SU-DHL-6 (cell line): ENCODE data around the gene CCDC157.
"Not testable (repeated sequence)": the region's sequence is repeated elsewhere in the genome, so short reads cannot be mapped to it uniquely, and the experiment has no call there.

ENCODE experiments used
- H2AFZ ChIP-seq: fragments of 200-600 bp; sonication (generic); 2 replicates; pipeline ENCODE4 v1.6.1; 2014; ENCODE audit warnings: low read depth, mild to moderate bottlenecking, moderate library complexity, mixed read lengths, antibody characterized with exemption, low read length; ENCODE audit not compliant: severe bottlenecking
- H3F3A ChIP-seq: fragments of 200-600 bp; shearing (Covaris generic); 2 replicates; pipeline ENCODE4 v1.6.0; 2016; ENCODE audit warnings: antibody characterized with exemption, mild to moderate bottlenecking; ENCODE audit not compliant: insufficient read depth
- H3K27ac ChIP-seq: fragments of 200-600 bp; sonication (generic); 2 replicates; pipeline ENCODE4 v1.5.1; 2016; ENCODE audit warnings: low read depth, mild to moderate bottlenecking, low read length, moderate library complexity, mixed read lengths
- H3K27me3 ChIP-seq: fragments of 200-600 bp; sonication (generic), shearing (Covaris generic); 2 replicates; pipeline ENCODE4 v1.6.0; 2014; ENCODE audit warnings: mild to moderate bottlenecking, low read length
- H3K36me3 ChIP-seq: fragments of 200-600 bp; sonication (generic); 2 replicates; pipeline ENCODE4 v1.6.1; 2014; ENCODE audit warnings: mild to moderate bottlenecking, low read length, mixed read lengths
- H3K4me2 ChIP-seq: fragments of 300-600, 200-600 bp; shearing (Covaris generic), sonication (generic); 2 replicates; pipeline ENCODE4 v1.6.0; 2014; ENCODE audit warnings: low read length, low read depth, mild to moderate bottlenecking; ENCODE audit not compliant: poor library complexity, severe bottlenecking
- H3K4me3 ChIP-seq: fragments of 200-600 bp; sonication (generic); 2 replicates; pipeline ENCODE4 v1.5.1; 2014; ENCODE audit warnings: antibody characterized with exemption, low read length, mild to moderate bottlenecking, mixed read lengths; ENCODE audit not compliant: insufficient read depth, poor library complexity, severe bottlenecking
- H3K79me2 ChIP-seq: fragments of 200-600 bp; sonication (generic); 2 replicates; pipeline ENCODE4 v1.6.1; 2014; ENCODE audit warnings: mild to moderate bottlenecking, low read length, moderate library complexity; ENCODE audit not compliant: insufficient read depth
- H3K9ac ChIP-seq: fragments of 200-600 bp; sonication (generic); 2 replicates; pipeline ENCODE4 v1.7.0; 2014; ENCODE audit warnings: mild to moderate bottlenecking, low read length
- H3K9me2 ChIP-seq: fragments of 200-600 bp; sonication (generic); replicated peaks from 2 replicates; pipeline ENCODE4 v1.6.1; 2014; ENCODE audit warnings: low read length; ENCODE audit not compliant: insufficient read depth
- H3K9me3 ChIP-seq: fragments of 200-600 bp; sonication (generic); 2 replicates; pipeline ENCODE4 v1.6.1; 2014; ENCODE audit warnings: low read length, mixed read lengths; ENCODE audit not compliant: insufficient read depth
- H4K20me1 ChIP-seq: fragments of 200-600 bp; sonication (generic); 2 replicates; pipeline ENCODE4 v1.6.1; 2014; ENCODE audit warnings: low read depth, mild to moderate bottlenecking, antibody characterized with exemption, low read length, moderate library complexity, mixed read lengths
- CTCF ChIP-seq: fragments of 200-600 bp; sonication (generic); IDR thresholded peaks from one replicate; pipeline ENCODE4 v1.5.1; 2017; ENCODE audit warnings: antibody characterized with exemption, mild to moderate bottlenecking, low read length, moderate library complexity; ENCODE audit not compliant: insufficient read depth, poor library complexity, severe bottlenecking
- EZH2phosphoT487 ChIP-seq: fragments of 200-600 bp; sonication (generic), shearing (Covaris generic); conservative IDR thresholded peaks from 2 replicates; pipeline ENCODE4 v1.6.1; 2018; ENCODE audit warnings: mild to moderate bottlenecking, antibody characterized with exemption, low read length, moderate library complexity, mixed read lengths

Gene CCDC157

GRCh38 chr22:30399718-30400117 lies 42.9 kb downstream of the CCDC157 start:
- H2AFZ ChIP-seq: no peak overlapping the region
- no peak overlapping the region for H3K4me3 ChIP-seq
- H3K79me2 ChIP-seq: no peaks in the 10 kb centered on the region
- H3K36me3 ChIP-seq: no peaks in the 10 kb centered on the region
- no peaks in the 10 kb centered on the region for H3K27me3 ChIP-seq
- H3K9me3 ChIP-seq: no peaks in the 10 kb centered on the region
- no peak overlapping the region for H3K4me2 ChIP-seq
- H3K27ac ChIP-seq: no peak overlapping the region
- H4K20me1 ChIP-seq: no peaks in the 10 kb centered on the region
- H3K9ac ChIP-seq: no peak overlapping the region
- H3K9me2 ChIP-seq: no peaks in the 10 kb centered on the region
- TF ChIP-seq EZH2phosphoT487 (no peak), CTCF (no peak)
- no peaks in the 10 kb centered on the region for H3F3A ChIP-seq

- H3K4me3 ChIP-seq: no peak overlapping the region
- H3F3A ChIP-seq: no peaks in the 10 kb centered on the region
- no peak overlapping the region for H3K27ac ChIP-seq
- H3K9me3 ChIP-seq: no peaks in the 10 kb centered on the region
- H4K20me1 ChIP-seq: no peaks in the 10 kb centered on the region
- H3K9me2 ChIP-seq: no peaks in the 10 kb centered on the region
- TF ChIP-seq CTCF: no peak
- no peak for TF ChIP-seq EZH2phosphoT487
- H2AFZ ChIP-seq: no peak overlapping the region
- H3K27me3 ChIP-seq: no peaks in the 10 kb centered on the region
- H3K4me2 ChIP-seq: no peak overlapping the region
- no peak overlapping the region for H3K9ac ChIP-seq
- no peaks in the 10 kb centered on the region for H3K79me2 ChIP-seq
- H3K36me3 ChIP-seq: no peaks in the 10 kb centered on the region
These were observed 43.4 kb downstream of the CCDC157 start for GRCh38 chr22:30400159-30400558.

GRCh38 chr22:30401024-30401423 lies 44.2 kb downstream of the CCDC157 start:
- H3K4me2 ChIP-seq, H3F3A ChIP-seq, H3K36me3 ChIP-seq, H3K27me3 ChIP-seq, H4K20me1 ChIP-seq, H3K9me3 ChIP-seq, H3K9me2 ChIP-seq, H3K79me2 ChIP-seq, H3K27ac ChIP-seq, H2AFZ ChIP-seq, H3K9ac ChIP-seq, H3K4me3 ChIP-seq: not testable (repeated sequence)

GRCh38 chr22:30402028-30402765 lies 45.4 kb downstream of the CCDC157 start:
- no peaks in the 10 kb centered on the region for H3K79me2 ChIP-seq
- H2AFZ ChIP-seq: no peak overlapping the region
- no peaks in the 10 kb centered on the region for H3K36me3 ChIP-seq
- H3K4me3 ChIP-seq: no peak overlapping the region
- no peaks in the 10 kb centered on the region for H3K27me3 ChIP-seq
- H3K9ac ChIP-seq: no peak overlapping the region
- H3K27ac ChIP-seq: no peak overlapping the region
- H3K9me2 ChIP-seq: no peaks in the 10 kb centered on the region
- no peak overlapping the region for H3K4me2 ChIP-seq
- H3K9me3 ChIP-seq: no peaks in the 10 kb centered on the region
- H4K20me1 ChIP-seq: no peaks in the 10 kb centered on the region
- no peaks in the 10 kb centered on the region for H3F3A ChIP-seq
- TF ChIP-seq CTCF (no peak), EZH2phosphoT487 (no peak)

- not testable (repeated sequence) for H4K20me1 ChIP-seq, H3K36me3 ChIP-seq, H3K27ac ChIP-seq, H3F3A ChIP-seq, H3K27me3 ChIP-seq, H2AFZ ChIP-seq, H3K9ac ChIP-seq, H3K9me2 ChIP-seq, H3K79me2 ChIP-seq, H3K4me3 ChIP-seq, H3K4me2 ChIP-seq, H3K9me3 ChIP-seq
These were observed 45.9 kb downstream of the CCDC157 start for GRCh38 chr22:30402766-30403104.
